MCF 10A (cell line): ENCODE measurements around the gene PDE6H. TPM values are rescaled to one million over a fixed set of nuclear protein-coding genes. Genes with fewer than 3 reads are reported as not detected.

ENCODE experiments used
- BruUV-seq: library from RNA; stranded (reverse); fragments of 400-500 nt; replicated peaks from 2 replicates; lab custom pipeline; 2021; lab: Mats Ljungman, UMichigan
- CTCF ChIA-PET: fragments of 300-600 bp; sonication (Branson Sonifier 250); formaldehyde crosslinking; extraction: SDS; loops from one replicate; lab custom pipeline; 2021; ENCODE audit warnings: antibody characterized with exemption, inconsistent platforms; lab: Yijun Ruan, JAX
- POLR2A ChIA-PET: fragments of 300-600, 350-650 bp; sonication (Branson Sonifier 250); formaldehyde crosslinking; extraction: SDS; loops from one replicate; lab custom pipeline; 2020; ENCODE audit warnings: antibody characterized with exemption, inconsistent platforms; lab: Yijun Ruan, JAX
- DNase-seq: peaks from one replicate; pipeline ENCODE4 v3.0.0-alpha.2; 2018; ENCODE audit not compliant: unreplicated experiment
- H3K27ac Mint-ChIP-seq: one replicate; pipeline ENCODE4 v1.8.0; 2022; ENCODE audit warnings: mild to moderate bottlenecking, low read depth, mixed read lengths; ENCODE audit not compliant: unreplicated experiment
- H3K27me3 Mint-ChIP-seq: one replicate; pipeline ENCODE4 v1.8.0; 2022; ENCODE audit warnings: mixed read lengths; ENCODE audit not compliant: insufficient read depth, unreplicated experiment
- H3K36me3 Mint-ChIP-seq: one replicate; pipeline ENCODE4 v1.8.0; 2022; ENCODE audit warnings: mild to moderate bottlenecking, moderate library complexity, mixed read lengths; ENCODE audit not compliant: insufficient read depth, unreplicated experiment
- H3K4me1 Mint-ChIP-seq: one replicate; pipeline ENCODE4 v1.8.0; 2022; ENCODE audit warnings: mixed read lengths; ENCODE audit not compliant: insufficient read depth, unreplicated experiment
- H3K4me3 Mint-ChIP-seq: one replicate; pipeline ENCODE4 v1.8.0; 2022; ENCODE audit warnings: mild to moderate bottlenecking, moderate library complexity, mixed read lengths; ENCODE audit not compliant: unreplicated experiment
- H3K9me3 Mint-ChIP-seq: one replicate; pipeline ENCODE4 v1.8.0; 2022; ENCODE audit warnings: mixed read lengths; ENCODE audit not compliant: unreplicated experiment
- intact Hi-C: fragments of 100-400 bp; cut with micrococcal nuclease; formaldehyde crosslinking; loops from 2 replicates; pipeline ENCODE4 v1.14.1; 2022
- total RNA-seq: library from RNA; stranded (reverse); gene quantifications from 2 replicates; pipeline ENCODE4 v1.2.3, GENCODE V29; 2022
- TF ChIP-seq, protein P1 (sequence below): fragments of 200-600 bp; IDR thresholded peaks from one replicate; pipeline ENCODE4 v1.8.0; 2022; ENCODE audit warnings: antibody characterized with exemption, mild to moderate bottlenecking; ENCODE audit not compliant: unreplicated experiment

The PDE6H gene
- total RNA-seq, 1 experiment from 2014 or later = not detected

- intact Hi-C loops = no loop called here
- Mint-ChIP-seq H3K9me3 (no peaks in the 10 kb centered on the region), H3K4me3 (no peak overlapping the region), H3K4me1 (peaks cover 23% of the 10 kb centered on the region), H3K36me3 (no peaks in the 10 kb centered on the region), H3K27ac (no peak overlapping the region), H3K27me3 (no peaks in the 10 kb centered on the region)
- no TSS peak for BruUV-seq
- DNase-seq = peak; percentile 29
- CTCF ChIA-PET = interaction anchor here (0.5 to 3.1 kb wide), 6 partner anchors 83 to 488 kb away, joined by 3 to 11 read pairs (median 3); partner anchors contain the start of gene RERG
- POLR2A ChIA-PET = interaction anchor here (0.6 to 0.7 kb wide), 2 partner anchors 19 to 628 kb away, joined by 3 read pairs; no protein-coding TSS in a partner anchor
- TF ChIP-seq, protein P1, sequence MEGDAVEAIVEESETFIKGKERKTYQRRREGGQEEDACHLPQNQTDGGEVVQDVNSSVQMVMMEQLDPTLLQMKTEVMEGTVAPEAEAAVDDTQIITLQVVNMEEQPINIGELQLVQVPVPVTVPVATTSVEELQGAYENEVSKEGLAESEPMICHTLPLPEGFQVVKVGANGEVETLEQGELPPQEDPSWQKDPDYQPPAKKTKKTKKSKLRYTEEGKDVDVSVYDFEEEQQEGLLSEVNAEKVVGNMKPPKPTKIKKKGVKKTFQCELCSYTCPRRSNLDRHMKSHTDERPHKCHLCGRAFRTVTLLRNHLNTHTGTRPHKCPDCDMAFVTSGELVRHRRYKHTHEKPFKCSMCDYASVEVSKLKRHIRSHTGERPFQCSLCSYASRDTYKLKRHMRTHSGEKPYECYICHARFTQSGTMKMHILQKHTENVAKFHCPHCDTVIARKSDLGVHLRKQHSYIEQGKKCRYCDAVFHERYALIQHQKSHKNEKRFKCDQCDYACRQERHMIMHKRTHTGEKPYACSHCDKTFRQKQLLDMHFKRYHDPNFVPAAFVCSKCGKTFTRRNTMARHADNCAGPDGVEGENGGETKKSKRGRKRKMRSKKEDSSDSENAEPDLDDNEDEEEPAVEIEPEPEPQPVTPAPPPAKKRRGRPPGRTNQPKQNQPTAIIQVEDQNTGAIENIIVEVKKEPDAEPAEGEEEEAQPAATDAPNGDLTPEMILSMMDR = no peak
Measured at GRCh38 chr12:15001733-15002382, 29.0 kb downstream of the PDE6H start.

- TF ChIP-seq, protein P1 = no peak
- CTCF ChIA-PET = interaction anchor here (1.2 kb wide), 1 partner anchor 9 kb away, joined by 3 read pairs; no protein-coding TSS in a partner anchor
- intact Hi-C loops = no loop called here
Measured at GRCh38 chr12:15004421-15004820, 31.6 kb downstream of the PDE6H start.

DNA sequence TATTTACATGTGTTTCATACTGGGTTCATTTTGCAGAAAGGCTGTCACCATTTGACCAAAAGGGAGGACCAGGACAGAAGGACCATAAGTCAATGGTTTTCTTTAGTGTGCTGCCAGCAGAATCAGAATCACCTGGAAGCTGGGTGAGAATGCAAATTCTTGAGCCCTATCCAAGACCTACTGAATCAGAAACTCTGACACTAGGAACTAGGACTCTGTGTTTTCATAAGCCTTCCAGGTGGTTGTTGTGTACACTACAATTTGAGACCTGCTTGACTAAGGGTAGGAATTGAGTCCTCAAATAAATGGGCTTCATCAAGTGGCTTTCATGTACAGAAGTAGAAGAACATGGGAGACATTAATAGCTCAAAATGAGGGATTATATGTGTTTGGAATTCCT, 32.2 kb downstream of the PDE6H start:
- H3K27me3 Mint-ChIP-seq = no peaks in the 10 kb centered on the region
- H3K27ac Mint-ChIP-seq = no peak overlapping the region
- BruUV-seq = no TSS peak
- H3K4me3 Mint-ChIP-seq = no peak overlapping the region
- H3K36me3 Mint-ChIP-seq = no peaks in the 10 kb centered on the region
- intact Hi-C loops = no loop called here
- peaks cover 10% of the 10 kb centered on the region for H3K4me1 Mint-ChIP-seq
- TF ChIP-seq, protein P1 = no peak
- DNase-seq = no peak
- ChIA-PET CTCF (interaction anchor here (1.2 kb wide), 1 partner anchor 9 kb away, joined by 3 read pairs; no protein-coding TSS in a partner anchor), POLR2A (interaction anchor here (1.0 kb wide), 1 partner anchor 214 kb away, joined by 4 read pairs; no protein-coding TSS in a partner anchor)
- no peaks in the 10 kb centered on the region for H3K9me3 Mint-ChIP-seq

More at GRCh38 chr12:15004421-15004820, 31.6 kb downstream of the PDE6H start:
- no peak for DNase-seq
- peaks cover 16% of the 10 kb centered on the region for H3K4me1 Mint-ChIP-seq
- H3K9me3 Mint-ChIP-seq = no peaks in the 10 kb centered on the region
- BruUV-seq = no TSS peak
- H3K4me3 Mint-ChIP-seq = no peak overlapping the region
- H3K27me3 Mint-ChIP-seq = no peaks in the 10 kb centered on the region
- H3K27ac Mint-ChIP-seq = no peak overlapping the region
- POLR2A ChIA-PET = interaction anchor here (1.2 kb wide), 1 partner anchor 231 kb away, joined by 3 read pairs; a partner anchor contains a TSS
- no peaks in the 10 kb centered on the region for H3K36me3 Mint-ChIP-seq

- H3K4me1 Mint-ChIP-seq = no peaks in the 10 kb centered on the region
Measured at GRCh38 chr12:15007551-15007950, 34.7 kb downstream of the PDE6H start.

More at GRCh38 chr12:15007551-15007950, 34.7 kb downstream of the PDE6H start:
- H3K27me3 Mint-ChIP-seq = no peaks in the 10 kb centered on the region
- ChIA-PET POLR2A (no interaction called here), CTCF (interaction anchor here (0.7 to 2.0 kb wide), 4 partner anchors 10 to 214 kb away, joined by 3 to 7 read pairs (median 4); partner anchors contain the start of gene RERG)
- no peak for DNase-seq
- no peaks in the 10 kb centered on the region for H3K36me3 Mint-ChIP-seq
- intact Hi-C loops = no loop called here
- BruUV-seq = no TSS peak
- H3K9me3 Mint-ChIP-seq = no peaks in the 10 kb centered on the region
- TF ChIP-seq, protein P1 = no peak
- no peak overlapping the region for H3K4me3 Mint-ChIP-seq
- no peak overlapping the region for H3K27ac Mint-ChIP-seq
